Measurements from ENCODE around the gene COL5A3.

DNA sequence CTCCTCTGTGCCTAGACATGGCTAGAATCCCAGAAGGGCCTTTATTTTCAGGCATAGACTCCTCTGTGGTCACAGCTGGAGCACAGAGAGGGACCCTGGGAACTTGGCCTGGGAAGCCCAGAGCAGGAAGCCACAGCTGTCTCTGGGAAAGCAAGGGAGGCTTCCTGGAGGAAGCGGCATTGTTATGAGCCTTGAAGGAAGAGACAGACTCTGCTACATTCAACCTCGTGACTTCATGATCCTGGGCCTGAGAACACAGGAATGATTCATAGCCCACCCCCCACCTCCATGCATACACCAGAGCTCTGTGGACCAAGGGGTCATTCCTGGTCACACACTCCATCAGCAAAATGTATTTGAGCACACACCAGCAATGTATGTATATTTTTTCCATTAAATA is 11.6 kb upstream of the COL5A3 start:
- TF ChIP-seq CTCF (IDR thresholded peaks at IDR 0.05) = no peak
- TF ChIP-seq POLR2A (IDR thresholded peaks at IDR 0.05) = no peak
